ENCODE data around the gene ACOT11.

Gene ACOT11

DNA sequence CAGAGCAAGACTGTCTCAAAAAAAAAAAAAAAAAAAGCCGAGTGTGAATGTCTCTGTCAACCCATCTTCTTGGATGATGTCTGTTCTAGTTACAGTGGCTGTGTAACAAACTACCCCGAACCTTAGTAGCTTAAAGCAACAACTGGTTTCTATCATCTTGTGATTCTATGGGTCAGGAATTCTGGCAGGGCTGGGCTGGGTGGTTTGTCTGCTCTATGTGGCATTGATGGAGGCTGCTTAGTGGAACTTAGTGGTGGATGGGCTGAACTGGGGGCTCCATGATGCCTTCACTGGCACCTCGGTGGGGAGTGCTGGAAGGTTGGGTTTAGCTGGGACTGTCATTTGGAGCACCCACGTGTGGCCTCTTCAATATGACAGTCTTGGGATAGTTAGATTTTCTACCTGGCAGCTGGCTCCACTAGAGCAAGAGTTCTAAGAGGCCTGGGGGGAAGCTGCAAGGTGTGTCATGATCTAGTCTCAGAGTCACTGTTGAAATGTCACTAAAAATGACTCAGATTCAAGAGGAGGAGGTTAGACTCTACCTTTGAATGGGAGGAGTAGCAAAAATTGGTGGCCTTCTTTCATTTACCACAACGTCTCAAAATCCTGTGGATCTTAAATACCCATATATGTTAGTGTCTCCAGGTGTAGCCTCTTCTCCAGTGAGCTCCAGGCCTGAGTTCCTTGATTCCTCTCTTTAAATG is 18.6 kb downstream of the ACOT11 start:
- no peak for DNase-seq

DNA sequence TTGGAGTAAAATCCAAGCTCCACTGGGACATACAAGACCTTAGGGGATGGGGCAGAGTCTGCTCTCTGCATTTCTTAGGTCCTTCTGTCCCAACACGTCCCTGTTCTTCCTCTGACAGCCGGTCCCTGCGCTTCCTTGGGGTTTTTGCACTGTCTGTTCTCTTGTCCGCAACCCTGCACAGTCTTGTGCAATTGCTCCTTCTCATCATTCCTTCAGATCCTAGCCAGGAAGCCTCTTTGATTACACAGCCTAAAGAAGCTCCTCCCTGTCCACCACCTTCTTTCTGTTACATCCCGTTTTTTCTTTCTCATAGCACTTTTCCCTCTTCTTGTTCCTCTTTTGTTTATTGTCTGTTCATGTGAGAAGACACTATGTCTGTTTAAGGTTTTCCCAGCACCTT is 19.9 kb downstream of the ACOT11 start:
- DNase-seq, result no peak

DNA sequence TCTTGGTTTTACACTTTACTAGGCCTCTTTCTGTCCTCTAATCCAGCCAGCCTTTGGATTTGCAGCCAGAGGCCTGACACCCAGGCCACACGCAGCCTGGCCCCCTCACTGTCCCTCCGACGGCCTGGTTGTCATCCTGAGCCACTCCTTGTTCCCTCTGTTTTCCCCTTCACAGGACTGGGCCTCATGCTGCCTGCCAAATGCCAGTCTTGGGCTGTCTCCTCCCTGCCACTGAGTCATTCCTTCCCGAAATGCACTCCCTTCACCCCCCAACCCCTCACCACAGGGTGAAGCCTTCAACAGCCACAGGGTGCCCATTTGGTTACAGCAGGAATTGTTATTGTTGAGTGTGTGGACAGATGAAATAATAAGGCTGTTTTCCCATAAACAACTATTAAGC is 21.3 kb downstream of the ACOT11 start:
- DNase-seq, result no peak

DNA sequence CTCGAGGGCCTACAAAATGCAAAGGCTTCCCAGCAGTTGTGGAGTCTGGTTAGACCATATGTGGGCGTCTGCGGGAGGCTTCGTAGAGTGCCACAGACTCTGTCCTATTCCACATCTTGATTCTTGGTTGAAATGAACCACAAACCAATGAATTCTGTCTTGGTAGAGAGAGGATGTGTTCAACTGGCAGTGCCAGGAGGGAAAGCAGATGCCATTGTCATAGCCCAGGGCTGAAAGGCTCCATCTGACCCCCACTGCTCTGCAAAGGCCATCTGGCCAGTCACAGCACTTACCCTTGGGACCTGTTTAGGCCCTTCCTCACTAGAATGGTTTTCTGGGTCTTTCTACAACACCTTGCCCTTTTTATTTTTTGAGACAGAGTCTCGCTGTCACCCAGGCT is 22.1 kb downstream of the ACOT11 start:
- no peak for DNase-seq

DNA sequence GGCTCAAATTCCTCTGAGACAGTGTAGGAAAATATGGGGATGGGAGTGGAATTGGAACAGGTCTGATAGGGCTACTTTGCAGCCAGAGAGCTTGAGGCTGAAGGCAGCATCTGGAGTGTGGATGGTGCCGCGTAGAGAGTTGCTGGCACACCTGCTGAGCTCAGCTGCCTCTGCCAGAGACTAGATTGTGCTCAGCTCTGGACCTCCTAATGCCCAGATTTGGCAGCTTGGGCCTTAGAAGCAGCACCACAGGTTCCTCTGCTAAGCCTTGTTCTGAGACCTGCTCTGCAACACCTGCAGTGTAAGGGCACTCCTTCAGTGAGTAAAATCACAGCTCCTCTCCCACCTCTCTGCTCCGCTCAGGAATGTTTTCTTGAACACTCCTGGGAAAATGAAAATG is 23.3 kb downstream of the ACOT11 start:
- DNase-seq, result no peak

DNA sequence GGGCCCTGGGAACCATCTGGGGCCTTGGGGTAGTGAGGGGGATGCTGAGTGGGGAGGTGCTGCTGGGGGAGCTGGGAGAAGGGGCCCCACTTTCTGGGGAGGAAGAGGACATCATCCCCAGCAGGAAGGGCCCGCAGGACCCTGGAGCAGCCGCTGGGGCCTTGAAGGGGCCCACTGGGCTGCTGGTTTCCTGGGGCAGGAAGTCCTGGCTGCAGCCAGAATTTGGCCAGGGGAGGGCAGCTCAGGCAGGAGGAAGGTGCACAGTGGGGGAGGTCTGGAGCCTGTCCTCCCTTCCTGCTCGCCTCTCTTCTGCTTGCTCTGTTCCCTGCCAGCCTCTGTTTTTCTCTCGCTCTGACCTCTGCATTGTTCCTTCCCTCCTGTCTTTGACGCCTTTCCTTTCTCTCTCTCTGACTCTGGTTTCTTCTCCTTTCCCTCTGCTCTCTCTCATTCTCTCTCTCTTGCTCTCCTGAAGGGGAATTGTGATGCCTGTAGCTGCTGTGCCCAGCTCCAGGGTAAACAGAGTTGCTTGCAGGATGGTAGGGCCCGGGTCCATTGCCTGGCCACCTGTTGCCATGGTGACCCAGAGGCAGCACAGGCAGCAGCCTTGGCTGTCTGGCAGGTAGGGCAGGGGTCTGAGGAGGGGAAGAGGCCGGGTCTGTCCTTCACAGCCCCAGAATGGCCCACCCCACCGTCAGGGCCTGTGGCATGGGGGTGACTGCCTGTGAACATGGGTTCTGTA is 23.9 kb downstream of the ACOT11 start:
- DNase-seq, result no peak

DNA sequence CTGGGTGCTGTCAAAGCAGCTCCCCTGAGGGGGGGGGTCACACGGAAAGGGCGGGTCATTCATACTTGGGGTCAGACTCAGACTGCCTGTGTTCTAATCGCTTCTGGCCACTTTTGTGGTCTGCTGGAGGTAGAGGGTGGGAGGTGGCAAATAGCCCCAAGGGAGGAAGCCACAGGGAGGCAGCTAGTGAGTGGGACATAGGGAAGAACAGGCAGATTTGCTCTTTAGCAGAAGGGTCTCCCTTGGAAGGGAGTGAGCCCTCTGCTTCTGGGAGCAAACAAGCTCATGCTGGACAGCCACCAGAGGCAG is 24.5 kb downstream of the ACOT11 start:
- DNase-seq, result no peak

DNA sequence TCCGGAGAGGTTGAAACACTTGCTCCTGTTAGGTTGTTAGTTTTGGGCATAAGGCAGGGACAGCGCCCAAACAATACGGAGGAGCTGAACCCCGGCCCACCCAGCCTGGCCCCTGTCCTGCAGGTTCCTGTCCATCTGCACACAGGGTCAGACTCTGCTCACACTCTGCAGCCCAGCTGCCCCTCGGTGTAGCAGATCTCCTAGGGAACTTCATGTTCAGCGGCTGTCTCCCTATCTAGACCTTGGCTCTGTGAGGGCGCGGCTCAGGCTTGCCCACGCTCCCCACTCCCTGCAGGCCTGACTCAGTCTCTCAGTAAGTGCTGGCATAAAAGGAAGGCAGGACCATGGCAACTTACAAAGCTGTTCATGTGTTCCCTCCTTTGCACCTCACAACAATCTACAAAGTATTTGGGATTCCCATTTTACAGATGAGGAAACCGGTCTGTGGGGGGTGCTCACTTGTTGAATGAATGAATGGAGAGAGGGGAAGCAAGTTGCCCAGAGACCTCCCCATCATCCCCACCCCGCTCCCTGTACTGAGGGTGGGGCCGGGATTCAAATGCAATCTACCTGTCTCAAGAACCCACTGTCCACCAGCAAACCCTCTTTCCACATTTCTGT is 26.2 kb downstream of the ACOT11 start:
- DNase-seq, result no peak

DNA sequence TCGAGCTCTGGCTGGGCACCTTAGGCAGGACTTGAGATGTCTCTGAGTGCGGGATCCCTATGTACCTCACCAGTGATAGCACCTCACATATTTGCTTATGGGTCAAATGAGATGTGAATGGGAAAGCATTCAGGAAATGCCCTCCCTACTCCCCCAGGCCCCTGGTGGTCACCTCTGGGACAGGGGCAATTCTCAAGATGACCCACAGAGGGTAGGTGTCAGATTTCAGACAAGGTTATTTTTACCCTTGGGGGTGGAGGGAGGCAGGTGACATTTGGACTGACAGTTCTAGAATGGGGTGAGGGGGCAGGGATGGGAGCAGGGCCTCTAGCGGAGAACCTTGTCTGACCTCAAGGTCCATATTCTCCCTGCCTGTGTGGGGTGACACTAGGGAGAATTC is 27.1 kb downstream of the ACOT11 start:
- no peak for DNase-seq

DNA sequence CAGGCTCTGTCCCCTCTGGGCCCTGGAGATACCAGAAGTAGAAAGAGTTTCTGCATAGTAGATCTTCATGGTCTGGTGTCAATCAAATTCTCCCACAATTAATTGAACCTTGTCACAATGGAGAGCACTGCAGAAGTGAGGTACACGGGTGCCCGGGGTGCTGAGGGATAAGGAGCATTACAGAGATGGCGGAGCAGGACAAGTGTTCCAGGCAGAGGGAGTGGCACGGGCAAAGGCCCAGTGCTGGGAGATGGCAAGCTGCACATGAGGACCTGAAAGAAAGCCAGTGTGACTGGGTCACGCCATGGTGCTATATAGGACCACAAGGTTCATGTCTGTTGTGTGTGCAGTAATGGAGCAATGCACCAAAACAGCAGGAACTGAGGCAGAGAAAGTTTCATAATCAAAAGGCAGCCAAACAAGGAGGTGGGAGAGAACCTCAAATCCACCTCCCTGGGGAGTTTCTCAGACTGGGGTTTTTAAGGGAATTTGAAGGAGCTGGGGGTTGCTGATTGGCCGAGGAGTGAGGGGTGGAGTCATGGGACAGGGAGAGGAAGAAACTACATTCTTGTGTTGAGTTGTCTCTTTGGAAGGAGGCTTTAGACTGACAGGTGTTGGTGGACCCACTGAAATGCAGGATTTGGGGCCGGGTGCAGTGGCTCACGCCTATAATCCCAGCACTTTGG is 27.7 kb downstream of the ACOT11 start:
- DNase-seq, result no peak

DNA sequence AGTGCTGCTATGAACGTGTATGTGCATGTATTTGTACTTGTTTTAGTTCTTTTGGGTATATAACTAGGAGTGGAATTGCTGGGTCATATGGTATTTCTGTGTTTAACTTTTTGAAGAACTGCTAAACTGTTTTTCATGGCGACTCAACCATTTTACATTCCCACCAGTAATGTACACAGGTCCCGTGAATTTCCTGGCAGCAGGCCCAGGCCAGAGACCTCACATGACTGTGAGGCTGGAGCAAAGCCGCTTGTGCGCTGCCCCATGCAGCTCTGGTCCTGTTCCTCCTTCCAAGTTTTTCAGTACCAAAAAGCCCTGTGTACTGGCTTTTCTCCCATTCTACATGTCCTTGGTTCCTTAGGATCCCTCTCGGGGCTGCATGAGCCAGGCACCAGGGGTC is 29.6 kb downstream of the ACOT11 start:
- DNase-seq, result no peak

DNA sequence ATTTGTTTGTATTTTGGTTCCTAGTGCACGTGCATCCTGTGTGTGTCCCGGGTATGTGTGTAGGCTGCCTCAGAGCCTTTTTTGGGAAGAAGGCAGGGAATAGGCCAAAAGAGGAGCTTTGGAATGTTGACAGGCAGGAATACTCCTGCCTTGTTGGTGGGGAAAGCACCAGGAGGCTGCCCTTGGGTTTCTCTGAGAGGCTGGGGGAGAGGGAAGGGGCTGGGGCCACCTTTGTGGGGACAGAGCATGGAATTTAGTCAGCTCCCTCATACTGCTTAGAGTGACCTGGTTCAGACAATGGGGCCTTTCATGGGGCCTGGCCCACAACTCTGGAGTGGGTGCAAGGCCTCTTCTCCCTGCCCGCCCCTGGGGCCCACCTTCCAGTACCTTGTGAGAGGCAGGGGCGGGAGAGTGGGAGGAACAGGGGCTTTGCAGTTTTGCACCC is 31.3 kb downstream of the ACOT11 start:
- DNase-seq, result no peak

DNA sequence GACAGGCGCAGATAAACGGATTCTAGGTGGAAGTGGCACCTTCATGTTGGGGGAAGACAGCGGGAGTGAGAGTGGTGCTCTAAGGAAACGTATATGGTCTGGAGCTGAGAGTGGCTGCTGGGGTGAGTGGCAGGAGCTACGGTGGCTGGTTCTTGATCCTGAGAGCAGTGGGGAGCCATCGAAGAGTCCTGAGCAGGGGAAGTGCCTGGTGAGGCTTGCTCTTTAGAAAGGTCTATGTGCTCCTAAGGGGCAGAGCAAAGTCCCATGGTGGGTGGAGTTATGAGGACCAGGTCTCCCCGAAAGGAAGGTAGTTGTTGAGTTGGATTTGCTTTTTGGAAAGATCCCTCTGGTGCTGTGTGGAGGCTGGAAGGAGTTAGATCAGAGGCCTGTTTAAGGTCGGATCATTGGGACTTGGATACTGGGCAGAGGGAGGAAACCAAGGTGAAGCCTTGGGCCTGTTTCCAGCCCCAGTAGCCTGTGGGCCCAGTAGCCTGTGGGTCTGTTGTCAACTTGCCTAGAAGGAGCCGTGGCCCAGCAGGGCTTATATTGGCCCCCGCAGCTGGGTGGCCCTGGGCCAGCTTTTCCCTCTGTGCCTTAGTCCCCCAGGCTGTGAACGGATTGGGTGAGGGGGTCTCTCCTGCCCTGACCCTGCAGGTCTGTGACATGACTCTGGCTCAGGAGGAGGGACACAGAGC is 33.0 kb downstream of the ACOT11 start:
- DNase-seq, result no peak

DNA sequence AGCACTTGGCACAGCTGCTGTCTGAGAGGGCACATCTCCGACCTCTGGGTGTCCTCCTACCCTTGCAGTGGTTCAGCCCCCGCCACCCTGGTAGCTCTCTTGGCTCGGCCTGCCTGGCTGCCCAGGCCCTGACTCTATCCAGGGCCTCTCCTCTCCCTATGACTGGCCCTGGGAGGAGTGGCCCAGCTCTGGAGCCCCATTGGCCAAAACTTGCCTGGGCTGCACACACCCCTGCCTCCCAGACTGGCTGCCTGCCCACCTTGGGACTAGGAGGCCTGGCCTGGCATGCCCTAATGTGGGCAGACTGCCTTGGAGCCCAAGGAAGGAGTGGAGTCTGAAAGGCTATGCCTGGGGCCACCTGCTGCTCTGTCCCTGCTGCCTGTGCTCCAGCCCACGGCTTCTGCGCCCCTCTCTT is 33.6 kb downstream of the ACOT11 start:
- no peak for DNase-seq

DNA sequence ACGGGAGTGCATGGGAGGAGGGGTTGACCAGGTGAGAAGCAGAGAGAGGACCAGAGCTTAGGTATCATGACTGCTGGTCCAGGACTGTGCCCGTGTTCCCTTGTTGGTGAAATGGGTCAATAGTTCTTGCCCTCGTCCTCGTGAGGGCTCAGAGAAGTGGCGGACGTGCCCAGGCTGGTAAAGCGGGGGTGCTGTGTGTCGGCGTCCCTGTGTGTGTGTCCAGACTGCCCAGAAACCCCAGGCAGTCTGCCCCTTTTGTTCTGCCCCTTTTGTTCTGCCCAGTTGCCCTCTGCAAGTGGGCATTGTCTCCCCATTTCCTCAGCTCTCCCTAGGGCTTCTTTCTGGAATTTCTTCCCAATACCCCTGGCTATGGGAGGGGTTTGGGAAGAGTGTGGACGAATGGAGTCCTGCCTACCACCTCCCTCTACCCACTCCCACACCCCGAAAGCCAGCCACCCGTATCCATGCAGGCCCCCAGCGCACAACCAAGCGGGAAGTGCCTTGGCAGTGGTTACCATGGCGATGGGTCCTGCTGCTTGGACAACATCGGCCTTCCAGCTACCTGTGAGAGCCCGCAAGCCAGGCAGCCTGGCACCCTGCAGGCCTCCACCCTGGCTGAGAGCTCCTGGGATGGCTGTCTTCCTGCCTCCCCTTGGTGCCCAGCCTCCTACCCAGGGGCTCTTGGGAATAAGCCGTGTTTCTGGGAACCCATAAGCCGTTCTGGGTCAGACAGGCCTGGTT is 34.7 kb downstream of the ACOT11 start:
- no peak for DNase-seq

DNA sequence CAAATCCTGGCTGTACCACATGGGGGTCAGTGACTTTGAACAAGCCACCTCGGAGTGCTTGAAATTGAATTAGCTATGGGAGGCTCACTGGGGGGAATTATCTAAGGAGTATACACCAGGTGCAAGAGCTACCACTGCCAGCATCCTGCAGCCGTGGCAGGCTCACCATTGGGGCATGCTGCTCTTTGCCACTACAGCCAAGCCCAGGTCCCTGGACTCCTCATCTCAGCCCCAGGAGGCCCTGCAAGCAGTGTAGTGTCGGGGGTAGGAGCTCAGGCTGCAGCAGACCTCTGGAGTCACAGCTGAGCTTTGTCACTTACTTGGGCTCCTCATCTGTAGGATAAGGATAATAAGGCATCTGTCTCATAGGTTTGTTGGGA is 35.3 kb downstream of the ACOT11 start:
- no peak for DNase-seq

DNA sequence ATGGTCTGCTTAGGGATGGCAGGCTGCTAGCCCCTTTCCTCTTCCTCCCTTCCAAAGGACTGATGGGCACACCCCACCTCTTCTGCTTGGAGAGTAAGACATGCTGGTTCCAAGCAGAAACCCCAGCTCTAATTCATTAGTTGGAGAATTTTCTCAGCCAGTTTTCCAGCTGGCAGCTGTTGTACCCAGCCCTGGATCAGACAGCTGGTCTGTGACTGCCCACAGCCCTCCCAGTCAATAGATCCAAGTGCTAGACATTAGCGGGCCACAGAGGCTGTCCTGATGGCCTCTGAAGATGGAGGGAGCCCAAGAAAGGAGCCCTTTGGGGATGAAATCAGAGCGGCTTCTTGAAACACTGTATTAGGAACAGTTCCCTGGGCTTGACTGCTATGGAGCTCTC is 35.8 kb downstream of the ACOT11 start:
- DNase-seq, result no peak

DNA sequence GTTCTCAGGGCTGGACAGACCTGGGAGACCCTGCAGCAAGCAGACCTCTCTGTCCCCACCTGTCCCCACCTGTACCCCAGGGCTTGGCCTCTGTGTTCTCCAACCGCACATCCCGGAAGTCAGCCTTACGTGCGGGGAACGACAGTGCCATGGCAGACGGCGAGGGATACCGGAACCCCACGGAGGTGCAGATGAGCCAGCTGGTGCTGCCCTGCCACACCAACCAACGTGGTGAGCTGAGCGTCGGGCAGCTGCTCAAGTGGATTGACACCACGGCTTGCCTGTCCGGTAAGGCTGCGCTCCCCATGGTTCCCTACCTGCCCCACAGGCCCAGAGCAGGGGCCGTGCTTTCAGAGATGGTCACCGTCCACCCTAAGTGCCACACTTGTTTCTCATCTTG is 36.5 kb downstream of the ACOT11 start:
- no peak for DNase-seq

DNA sequence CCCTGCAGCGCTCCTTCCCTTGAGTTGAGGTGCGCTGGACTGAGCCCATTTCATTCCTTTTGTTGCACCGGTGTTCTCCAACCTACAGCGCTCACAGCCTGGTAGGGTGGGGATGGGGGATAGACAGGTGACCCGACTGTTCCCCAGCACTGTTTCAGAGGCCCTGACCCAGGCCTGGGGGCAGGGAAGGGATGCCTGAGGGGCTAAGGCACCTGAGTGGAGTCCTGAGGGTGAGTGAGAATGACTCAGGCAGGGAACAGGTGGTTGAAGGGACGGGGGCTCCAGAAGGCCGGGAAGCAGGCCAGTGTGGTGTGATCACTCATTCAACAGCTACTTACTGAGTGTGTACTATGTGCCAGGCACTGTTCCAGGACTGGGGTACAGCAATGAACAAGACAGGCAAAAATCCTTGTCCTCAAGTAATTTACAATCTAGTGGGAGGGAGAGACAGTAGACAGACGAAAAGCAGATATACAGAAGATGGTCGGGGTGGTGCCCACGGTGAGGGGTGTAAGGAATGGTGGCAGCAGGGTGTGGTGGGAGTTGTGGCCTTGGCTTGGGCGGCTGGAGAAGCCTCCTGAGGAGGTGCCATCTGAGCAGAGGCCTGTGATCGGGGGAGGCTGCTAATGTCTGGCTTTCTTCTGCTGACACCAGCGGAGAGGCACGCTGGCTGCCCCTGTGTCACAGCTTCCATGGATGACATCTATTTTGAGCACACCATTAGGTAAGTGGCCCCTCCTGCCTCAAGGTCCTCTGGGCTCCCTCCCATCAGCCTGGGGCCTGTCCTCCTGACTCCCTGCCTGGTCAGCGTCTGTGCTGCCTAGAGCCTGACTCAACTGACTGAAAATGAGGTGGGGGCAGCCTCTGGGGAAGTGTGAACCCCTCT is 37.4 kb downstream of the ACOT11 start:
- no peak for DNase-seq

DNA sequence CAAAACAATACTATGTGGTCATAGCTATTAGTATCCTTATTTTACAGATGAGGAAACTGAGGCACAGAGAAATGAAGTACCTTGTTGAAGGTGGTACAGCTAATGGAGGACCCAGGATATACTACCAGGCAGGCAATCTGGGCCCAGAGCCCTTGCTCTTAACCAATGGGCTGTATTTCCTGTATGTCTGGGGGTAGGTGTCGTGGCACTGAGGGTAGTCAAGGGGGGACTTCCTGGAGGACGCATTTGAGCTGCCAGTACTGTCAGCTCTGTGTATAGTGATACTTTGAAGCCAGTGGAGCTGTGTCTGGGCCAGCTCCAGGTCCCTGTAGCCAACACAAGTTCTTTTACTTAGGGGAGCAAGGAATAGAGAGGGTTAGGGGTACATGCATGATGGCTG is 40.3 kb downstream of the ACOT11 start:
- DNase-seq, result no peak

DNA sequence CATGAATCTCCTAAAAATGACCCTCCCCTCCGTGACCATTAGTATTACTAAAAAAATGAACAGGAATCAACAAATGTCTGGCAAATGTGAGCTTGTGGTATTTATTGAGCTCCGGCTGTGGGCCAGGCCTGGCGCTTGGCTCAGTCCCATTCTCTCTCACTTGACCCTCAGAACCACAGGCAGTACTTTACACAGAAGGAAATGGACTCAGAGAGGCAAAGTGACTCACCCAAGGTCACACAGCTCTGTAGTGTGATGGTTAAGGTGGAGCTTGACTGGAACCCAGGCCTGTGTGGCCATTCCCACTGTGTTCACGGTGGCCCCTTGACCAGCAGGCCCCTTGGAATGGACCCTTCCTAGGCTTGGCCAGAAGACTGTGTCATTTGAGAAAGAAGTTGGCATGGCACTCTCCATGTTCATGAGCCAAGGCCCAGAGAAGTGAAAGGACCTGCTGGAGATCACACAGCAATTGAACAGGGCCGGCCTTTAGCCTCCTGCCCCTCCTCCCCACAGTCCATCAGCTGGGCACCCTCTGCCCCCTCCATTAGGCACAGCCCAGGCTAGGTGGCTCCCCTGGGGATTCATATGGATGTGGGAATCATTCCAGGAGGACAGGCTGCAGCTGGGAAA is 43.2 kb downstream of the ACOT11 start:
- no peak for DNase-seq
